GM12878 (cell line): ENCODE measurements around the gene INPP4B. TPM values are rescaled to one million over a fixed set of nuclear protein-coding genes. Genes with fewer than 3 reads are reported as not detected.

ENCODE experiments used
- ATAC-seq: fragments of 200-7000 bp; cut with Tn5 transposase; 3 replicates; pipeline ENCODE4 v1.9.1; 2020; ENCODE audit warnings: mild to moderate bottlenecking, moderate library complexity
- BruUV-seq: library from RNA; stranded (reverse); fragments of 400-500 nt; replicated peaks from 2 replicates; lab custom pipeline; 2021; lab: Mats Ljungman, UMichigan
- CTCF ChIA-PET: fragments of 300-600 bp; sonication (Branson Sonifier 250); formaldehyde crosslinking; extraction: SDS; loops from one replicate; lab custom pipeline; 2021; ENCODE audit warnings: inconsistent platforms; lab: Yijun Ruan, JAX
- POLR2A ChIA-PET: fragments of 350-600 bp; formaldehyde crosslinking; extraction: SDS; loops from one replicate; lab custom pipeline; 2021; ENCODE audit warnings: inconsistent platforms; lab: Charles Lee
- RAD21 ChIA-PET: fragments of 300-600 bp; sonication (Branson Sonifier 250); formaldehyde crosslinking; loops from one replicate; lab custom pipeline; 2023; ENCODE audit warnings: antibody characterized with exemption; ENCODE audit not compliant: unreplicated experiment; lab: Charles Lee
- SMC1A ChIA-PET: fragments of 300-600 bp; sonication (Branson Sonifier 250); formaldehyde crosslinking; loops from one replicate; lab custom pipeline; 2023; ENCODE audit not compliant: unreplicated experiment, uncharacterized antibody; lab: Charles Lee
- DNase-seq: peaks from one replicate; pipeline ENCODE4 v3.0.0-alpha.2; 2011; ENCODE audit warnings: low read depth, low spot score
- FAIRE-seq: peaks from 3 replicates; lab custom pipeline; 2011; peaks lifted over from hg19 to GRCh38; lab: Jason Lieb, UNC
- H2AFZ ChIP-seq: 2 replicates; pipeline ENCODE4 v1.6.0; 2011; ENCODE audit warnings: low read depth, low read length, control low read depth; ENCODE audit not compliant: control insufficient read depth
- H3K27ac ChIP-seq: 2 replicates; pipeline ENCODE4 v1.5.1; 2011; ENCODE audit warnings: control low read depth; ENCODE audit not compliant: control insufficient read depth, insufficient read depth
- H3K27me3 ChIP-seq, 2 experiments: replicated peaks in 1 of 2; 2 replicates each; pipeline versions ENCODE4 v1.6.0 to v1.6.1; 2011; ENCODE audit warnings: low read length in 1 of 2; ENCODE audit not compliant: control insufficient read depth in 2 of 2, insufficient read depth in 2 of 2
- H3K36me3 ChIP-seq, 2 experiments: 2 replicates each; pipeline ENCODE4 v1.5.1; 2011; ENCODE audit warnings: low read length in 1 of 2; ENCODE audit not compliant: control insufficient read depth in 2 of 2, insufficient read depth in 2 of 2
- H3K4me1 ChIP-seq: 2 replicates; pipeline ENCODE4 v1.6.1; 2011; ENCODE audit warnings: mild to moderate bottlenecking, low read length, moderate library complexity, mixed read lengths; ENCODE audit not compliant: control insufficient read depth, insufficient read depth
- H3K4me2 ChIP-seq: 2 replicates; pipeline ENCODE4 v1.6.0; 2011; ENCODE audit warnings: control low read depth; ENCODE audit not compliant: control insufficient read depth, insufficient read depth
- H3K4me3 ChIP-seq: fragments of 200-600 bp; sonication (generic); 2 replicates; pipeline ENCODE4 v1.5.1; 2016
- H3K79me2 ChIP-seq: 2 replicates; pipeline ENCODE4 v1.6.0; 2011; ENCODE audit warnings: low read length; ENCODE audit not compliant: control insufficient read depth, insufficient read depth
- H3K9ac ChIP-seq: 2 replicates; pipeline ENCODE4 v1.8.0; 2011; ENCODE audit warnings: low read length, control low read depth, mixed read lengths; ENCODE audit not compliant: control insufficient read depth, insufficient read depth
- H3K9me3 ChIP-seq: replicated peaks from 3 replicates; pipeline ENCODE4 v1.5.1; 2011; ENCODE audit warnings: mild to moderate bottlenecking, low read length; ENCODE audit not compliant: control insufficient read depth, insufficient read depth
- H4K20me1 ChIP-seq: 2 replicates; pipeline ENCODE4 v1.6.0; 2011; ENCODE audit not compliant: control insufficient read depth, insufficient read depth
- BACH1 ChIP-seq: fragments of 450-650 bp; IDR thresholded peaks from 2 replicates; pipeline ENCODE4 v1.6.1; 2017; ENCODE audit warnings: mild to moderate bottlenecking, borderline replicate concordance
- KAT2A ChIP-seq: conservative IDR thresholded peaks from 2 replicates; pipeline ENCODE4 v1.6.1; 2011; ENCODE audit warnings: low read depth, low read length; ENCODE audit not compliant: control insufficient read depth
- MXI1 ChIP-seq: fragments of 150-350 bp; IDR thresholded peaks from 2 replicates; pipeline ENCODE4 v1.6.1; 2011; ENCODE audit warnings: low read depth, mild to moderate bottlenecking, inconsistent platforms, low read length, improper control_type of control experiment
- RBBP5 ChIP-seq: fragments of 200-600 bp; sonication (generic); conservative IDR thresholded peaks from 2 replicates; pipeline ENCODE4 v1.6.1; 2016
- TBL1XR1 ChIP-seq: IDR thresholded peaks from 2 replicates; pipeline ENCODE4 v1.6.1; 2012; ENCODE audit warnings: low read depth, low read length, improper control_type of control experiment
- YBX1 ChIP-seq: fragments of 450-650 bp; IDR thresholded peaks from 2 replicates; pipeline ENCODE4 v1.6.1; 2016; ENCODE audit warnings: antibody characterized with exemption
- ZNF384 ChIP-seq: IDR thresholded peaks from 2 replicates; pipeline ENCODE4 v1.6.1; 2012; ENCODE audit warnings: low read depth, mild to moderate bottlenecking, low read length, improper control_type of control experiment, borderline replicate concordance
- WGBS: methylation state at CpG from one replicate; pipeline ENCODE4 v1.1.6; 2016; ENCODE audit warnings: low lambda C conversion rate; ENCODE audit not compliant: insufficient replicate concordance, insufficient coverage; ENCODE audit errors: missing lambda C conversion rate; 5-methylcytosine and 5-hydroxymethylcytosine counted together
- in situ Hi-C: fragments of 300-500 bp; cut with MboI; formaldehyde crosslinking; loops from 9 replicates; pipeline ENCODE4 v1.14.3; 2018; ENCODE audit warnings: mixed read lengths
- intact Hi-C: fragments of 100-400 bp; cut with micrococcal nuclease; formaldehyde crosslinking; loops from one replicate; pipeline ENCODE4 v1.14.2; 2022; ENCODE audit not compliant: unreplicated experiment
- polyA plus RNA-seq, 11 experiments: library from polyadenylated mRNA; depleted of rRNA in 4 of 11; unstranded in 6 of 11; stranded (reverse) in 5 of 11; fragments of >200 nt; fragmentation: Nextera tagmentation in 4 of 11; fragmentation: Illumina TruSeq in 1 of 11; extraction: Ambion mirVana in 4 of 11; extraction: Trizol in 1 of 11; gene quantifications; 1 replicate in 1 of 11; 2 replicates in 10 of 11; pipeline versions ENCODE4 v1.2.1 to v1.2.3, GENCODE V29; 2011 to 2016; ENCODE audit warnings: inconsistent platforms in 2 of 11, missing spikeins in 2 of 11, low read depth in 1 of 11
- total RNA-seq, 4 experiments: library from RNA; depleted of rRNA in 3 of 4; stranded (reverse); fragments of >200 nt in 3 of 4; fragmentation: Illumina TruSeq in 1 of 4; extraction: Trizol in 1 of 4; gene quantifications; 2 replicates each; pipeline versions ENCODE4 v1.2.1 to v1.2.3, GENCODE V29; 2013 to 2021
- TF ChIP-seq, protein P1 (sequence below): fragments of 450-650 bp; IDR thresholded peaks from 2 replicates; pipeline ENCODE4 v1.6.1; 2016; ENCODE audit warnings: mild to moderate bottlenecking

Gene INPP4B
- total and polyA plus RNA-seq, 10 of the 15 experiments (the other 5 are each of a cell fraction or from before 2014, with no cell fraction given), result 0.53 to 11.2 (median 0.95) TPM

DNA sequence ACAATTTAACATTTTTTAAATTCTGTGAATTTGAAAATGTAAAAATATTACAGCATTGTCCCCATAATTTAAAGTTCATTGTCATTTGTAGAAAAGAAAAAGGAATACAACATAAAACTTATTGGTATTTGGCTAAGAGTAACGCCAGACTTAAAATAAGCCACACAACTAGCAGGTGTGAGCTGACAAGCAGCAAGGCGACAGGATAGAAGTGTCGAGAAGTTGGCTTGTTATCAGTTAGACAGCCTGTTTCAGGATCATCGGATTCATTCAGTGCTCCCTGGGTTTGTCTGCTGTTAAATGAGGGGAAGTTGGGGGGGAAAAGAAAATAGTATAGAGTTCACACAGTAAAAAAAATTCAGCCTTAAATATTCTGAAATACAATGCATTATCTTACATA lies 816.1 kb downstream of the INPP4B start:
- intact Hi-C loops, result no loop called here
- RAD21 ChIA-PET, result no interaction called here
- H3K4me2 ChIP-seq, result no peak overlapping the region
- SMC1A ChIA-PET, result interaction anchor here (0.7 to 1.3 kb wide), 2 partner anchors 8 to 34 kb away, joined by 3 to 4 read pairs; no protein-coding TSS in a partner anchor
- BruUV-seq, result no TSS peak
- no peak overlapping the region for H3K27ac ChIP-seq
- FAIRE-seq (no peak), ATAC-seq (no peak), DNase-seq (no peak)
- H3K9me3 ChIP-seq, result no peaks in the 10 kb centered on the region
- H3K9ac ChIP-seq, result no peak overlapping the region
- TF ChIP-seq BACH1 (no peak), ZNF384 (no peak), KAT2A (no peak), MXI1 (no peak)
- TF ChIP-seq, protein P1, sequence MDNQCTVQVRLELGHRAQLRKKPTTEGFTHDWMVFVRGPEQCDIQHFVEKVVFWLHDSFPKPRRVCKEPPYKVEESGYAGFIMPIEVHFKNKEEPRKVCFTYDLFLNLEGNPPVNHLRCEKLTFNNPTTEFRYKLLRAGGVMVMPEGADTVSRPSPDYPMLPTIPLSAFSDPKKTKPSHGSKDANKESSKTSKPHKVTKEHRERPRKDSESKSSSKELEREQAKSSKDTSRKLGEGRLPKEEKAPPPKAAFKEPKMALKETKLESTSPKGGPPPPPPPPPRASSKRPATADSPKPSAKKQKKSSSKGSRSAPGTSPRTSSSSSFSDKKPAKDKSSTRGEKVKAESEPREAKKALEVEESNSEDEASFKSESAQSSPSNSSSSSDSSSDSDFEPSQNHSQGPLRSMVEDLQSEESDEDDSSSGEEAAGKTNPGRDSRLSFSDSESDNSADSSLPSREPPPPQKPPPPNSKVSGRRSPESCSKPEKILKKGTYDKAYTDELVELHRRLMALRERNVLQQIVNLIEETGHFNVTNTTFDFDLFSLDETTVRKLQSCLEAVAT, result no peak
- CTCF ChIA-PET, result interaction anchor here (0.5 to 1.1 kb wide), 3 partner anchors 11 to 811 kb away, joined by 3 read pairs; no protein-coding TSS in a partner anchor
- no peaks in the 10 kb centered on the region for H3K36me3 ChIP-seq
- H3K4me3 ChIP-seq, result no peak overlapping the region
- no peaks in the 10 kb centered on the region for H3K27me3 ChIP-seq
- POLR2A ChIA-PET, result no interaction called here
- H4K20me1 ChIP-seq, result no peaks in the 10 kb centered on the region
- H3K4me1 ChIP-seq, result no peaks in the 10 kb centered on the region
- no peak overlapping the region for H2AFZ ChIP-seq
- in situ Hi-C loops, result no loop called here
- WGBS, result 38% methylated on average over 4 of the region's 4 CpGs
- H3K79me2 ChIP-seq, result no peaks in the 10 kb centered on the region

DNA sequence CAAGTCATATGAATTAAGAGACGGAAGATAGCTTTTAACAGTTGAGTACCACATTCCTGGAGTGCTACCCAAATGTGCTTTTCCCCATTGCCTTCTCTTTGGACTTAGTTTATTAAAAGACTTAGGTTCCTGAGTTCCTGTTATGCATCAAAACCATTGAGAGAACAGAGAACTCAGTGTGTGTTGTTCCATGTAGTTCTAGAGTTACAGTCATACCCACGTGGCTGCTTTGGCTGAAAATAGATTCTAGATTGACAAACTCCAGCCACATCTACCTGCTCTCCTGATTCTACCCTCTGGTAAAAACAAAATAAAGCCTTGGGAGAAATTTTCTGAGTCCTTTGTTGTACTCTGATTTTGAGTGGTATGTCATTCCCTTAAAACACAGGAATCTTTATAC lies 824.3 kb downstream of the INPP4B start:
- no peak overlapping the region for H3K4me3 ChIP-seq
- ChIA-PET RAD21 (no interaction called here), POLR2A (no interaction called here)
- H3K79me2 ChIP-seq, result no peaks in the 10 kb centered on the region
- TF ChIP-seq TBL1XR1 (no peak), RBBP5 (no peak), YBX1 (no peak)
- TF ChIP-seq, all 136 proteins: peak for 0
- Histone ChIP-seq H3K27me3 (no peaks in the 10 kb centered on the region), H3K27ac (no peak overlapping the region), H3K36me3 (no peaks in the 10 kb centered on the region), H3K9ac (no peak overlapping the region), H3K4me2 (no peak overlapping the region), H3K9me3 (no peaks in the 10 kb centered on the region), H3K4me1 (no peaks in the 10 kb centered on the region), H4K20me1 (no peaks in the 10 kb centered on the region), H2AFZ (no peak overlapping the region)
- SMC1A ChIA-PET, result interaction anchor here (0.7 to 1.6 kb wide), 3 partner anchors 8 to 55 kb away, joined by 3 to 5 read pairs (median 3); no protein-coding TSS in a partner anchor
- no peak for FAIRE-seq
- no peak for ATAC-seq
- intact Hi-C loops (no loop called here), in situ Hi-C loops (no loop called here)
- CTCF ChIA-PET, result no interaction called here
- no TSS peak for BruUV-seq
- WGBS, result 37% methylated on average over 2 of the region's 2 CpGs
- DNase-seq, result no peak
